Articular chondrocyte of knee joint (primary cell): ENCODE data around the gene EEIG2. TPM values are rescaled to one million over a fixed set of nuclear protein-coding genes. Genes with fewer than 3 reads are reported as not detected.

ENCODE experiments used
- total RNA-seq: library from RNA; depleted of rRNA; stranded (reverse); fragments of >200 nt; gene quantifications from 2 replicates; pipeline ENCODE4 v1.2.3, GENCODE V29; 2012

Gene EEIG2
- total RNA-seq: 16.9 and 18.7 TPM in 2 replicates

DNA sequence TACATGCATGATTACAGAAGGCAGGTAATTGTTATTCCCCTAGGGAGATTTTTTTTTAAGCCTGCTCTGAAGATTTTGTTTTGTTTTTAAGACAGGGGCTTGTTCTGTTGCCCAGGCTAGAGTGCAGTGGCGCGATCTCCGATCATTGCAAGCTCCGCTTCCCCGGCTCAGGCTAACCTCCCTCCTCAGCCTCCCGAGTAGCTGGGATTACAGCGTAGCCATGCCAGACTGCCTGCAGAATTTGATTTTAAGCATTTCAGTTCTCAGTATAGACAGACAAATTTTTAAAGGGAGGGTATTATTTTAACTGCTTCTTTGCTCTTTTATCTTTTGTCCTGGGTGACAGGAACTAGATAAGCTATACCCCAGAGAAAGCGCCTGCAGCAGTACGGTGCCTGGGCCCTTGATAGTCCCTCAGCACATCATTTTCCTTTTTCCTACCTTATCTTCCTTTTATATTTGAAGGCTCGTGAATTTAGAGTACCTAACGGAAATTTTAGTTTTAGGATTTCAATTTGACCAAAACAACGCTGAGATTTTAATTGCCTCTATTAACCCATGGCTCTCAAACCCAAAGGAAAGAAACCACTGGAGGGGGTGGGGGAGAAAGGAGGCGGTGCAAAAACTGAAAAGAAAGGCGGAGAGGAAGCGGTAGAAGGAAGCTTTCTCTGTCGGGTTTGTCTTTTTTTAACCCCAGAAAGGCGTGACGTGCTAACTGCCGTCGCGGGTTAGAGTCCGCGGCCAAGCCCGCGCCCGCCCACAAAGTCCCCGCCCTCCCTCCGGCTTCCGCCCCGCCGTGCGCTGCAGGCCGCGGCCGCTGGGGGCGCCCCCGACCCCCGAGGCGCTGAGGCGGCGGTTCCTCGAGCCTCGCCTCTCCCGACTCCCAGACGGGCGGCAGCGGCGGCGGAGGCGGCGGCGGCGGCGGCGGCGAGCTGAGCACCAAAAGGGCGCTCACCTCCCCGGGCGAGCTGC, at the start of gene EEIG2:
EEIG2 (plus strand) TSS at position 886 of the 972 bp plus-strand sequence. CDS start 329 bp downstream, outside the sequence.

Other genes with a start within 250 kb of the EEIG2 start
- not detected in 2 replicates for gene NBPF6, start 109.8 kb upstream of the EEIG2 start, total RNA-seq
- gene HENMT1, start 101.0 kb downstream of the EEIG2 start, total RNA-seq: 5.4 and 7.8 TPM in 2 replicates
- gene PRPF38B, start 132.2 kb downstream of the EEIG2 start, total RNA-seq: 20.1 and 22.7 TPM in 2 replicates
- 0.13 and 0.22 TPM in 2 replicates for gene FNDC7, start 152.8 kb downstream of the EEIG2 start, total RNA-seq
- gene STXBP3, start 186.6 kb downstream of the EEIG2 start, total RNA-seq: 75.0 and 75.9 TPM in 2 replicates